HepG2 (cell line): ENCODE data around the gene RASSF4. TPM values are rescaled to one million over a fixed set of nuclear protein-coding genes. Genes with fewer than 3 reads are reported as not detected.
A peak's percentile ranks its signal among the peaks of the same experiment; 100 is the strongest.

ENCODE experiments used
- EP300 ChIP-seq, 3 experiments: sonication (generic) in 1 of 3; formaldehyde crosslinking in 1 of 3; IDR thresholded peaks; 2 replicates each; pipeline versions ENCODE4 v1.5.1 to v1.6.1; 2011 to 2020; ENCODE audit warnings: low read depth in 2 of 3, low read length in 2 of 3, borderline replicate concordance in 1 of 3, improper control_type of control experiment in 1 of 3, mild to moderate bottlenecking in 1 of 3, missing genetic modification reagents in 1 of 3, moderate library complexity in 1 of 3
- GATAD2A ChIP-seq: IDR thresholded peaks from 2 replicates; pipeline ENCODE4 v1.6.1; 2016
- GLI4 ChIP-seq: sonication (generic); formaldehyde crosslinking; IDR thresholded peaks from 2 replicates; pipeline ENCODE4 v1.5.1; 2020; ENCODE audit warnings: missing genetic modification reagents, mild to moderate bottlenecking, moderate library complexity, borderline replicate concordance
- MLX ChIP-seq: IDR thresholded peaks from 2 replicates; pipeline ENCODE4 v1.6.1; 2016
- NCOA2 ChIP-seq: sonication (generic); formaldehyde crosslinking; IDR thresholded peaks from 2 replicates; pipeline ENCODE4 v1.8.0; 2022; ENCODE audit warnings: inconsistent platforms
- NFRKB ChIP-seq: fragments of 450-650 bp; IDR thresholded peaks from 2 replicates; pipeline ENCODE4 v1.6.1; 2017
- RCOR2 ChIP-seq: IDR thresholded peaks from 2 replicates; pipeline ENCODE4 v1.6.1; 2016; ENCODE audit warnings: missing biosample characterization, missing genetic modification reagents
- SAFB2 ChIP-seq: sonication (generic); formaldehyde crosslinking; IDR thresholded peaks from 2 replicates; pipeline ENCODE4 v1.5.1; 2020; ENCODE audit warnings: missing genetic modification reagents, low read depth, mild to moderate bottlenecking, borderline replicate concordance
- TAF1 ChIP-seq: sonication (generic); formaldehyde crosslinking; IDR thresholded peaks from 2 replicates; pipeline ENCODE4 v1.4.0; 2020; ENCODE audit warnings: missing genetic modification reagents
- TRAFD1 ChIP-seq: sonication (generic); formaldehyde crosslinking; IDR thresholded peaks from 2 replicates; pipeline ENCODE4 v1.5.1; 2020; ENCODE audit warnings: missing genetic modification reagents, mild to moderate bottlenecking, borderline replicate concordance
- UBTF ChIP-seq: sonication (generic); formaldehyde crosslinking; IDR thresholded peaks from 2 replicates; pipeline ENCODE4 v1.4.0; 2020; ENCODE audit warnings: mild to moderate bottlenecking, missing genetic modification reagents
- ZBTB43 ChIP-seq: sonication (generic); formaldehyde crosslinking; conservative IDR thresholded peaks from 2 replicates; pipeline ENCODE4 v1.4.0; 2020; ENCODE audit warnings: missing genetic modification reagents
- ZNF12 ChIP-seq: sonication (generic); formaldehyde crosslinking; IDR thresholded peaks from 2 replicates; pipeline ENCODE4 v1.5.0; 2020; ENCODE audit warnings: missing genetic modification reagents
- ZNF484 ChIP-seq: sonication (generic); formaldehyde crosslinking; IDR thresholded peaks from 2 replicates; pipeline ENCODE4 v1.5.1; 2020; ENCODE audit warnings: mild to moderate bottlenecking, low read depth, missing genetic modification reagents, borderline replicate concordance
- ZNF543 ChIP-seq: sonication (generic); formaldehyde crosslinking; IDR thresholded peaks from 2 replicates; pipeline ENCODE4 v1.4.0; 2020; ENCODE audit warnings: mild to moderate bottlenecking, missing genetic modification reagents
- ZNF580 ChIP-seq: IDR thresholded peaks from 2 replicates; pipeline ENCODE4 v1.6.1; 2016; ENCODE audit warnings: low read depth, borderline replicate concordance
- ZNF644 ChIP-seq: IDR thresholded peaks from 2 replicates; pipeline ENCODE4 v1.6.1; 2016; ENCODE audit warnings: low read depth
- ZNF678 ChIP-seq: sonication (generic); formaldehyde crosslinking; IDR thresholded peaks from 2 replicates; pipeline ENCODE4 v1.4.0; 2020; ENCODE audit warnings: mild to moderate bottlenecking, missing genetic modification reagents
- ZNF687 ChIP-seq: sonication (generic); formaldehyde crosslinking; IDR thresholded peaks from 2 replicates; pipeline ENCODE4 v1.5.1; 2020; ENCODE audit warnings: mild to moderate bottlenecking, missing genetic modification reagents, moderate library complexity
- ZNF768 ChIP-seq: sonication (generic); formaldehyde crosslinking; IDR thresholded peaks from 2 replicates; pipeline ENCODE4 v1.4.0; 2020; ENCODE audit warnings: missing genetic modification reagents
- polyA plus RNA-seq, 8 experiments: library from polyadenylated mRNA; depleted of rRNA in 3 of 8; stranded (reverse) in 7 of 8; unstranded in 1 of 8; fragments of >200 nt; fragmentation: Illumina TruSeq in 4 of 8; extraction: Trizol in 4 of 8; gene quantifications; 2 replicates each; pipeline versions ENCODE4 v1.2.1 to v1.2.3, GENCODE V29; 2011 to 2016; ENCODE audit warnings: low read depth in 4 of 8, missing spikeins in 1 of 8, mixed read lengths in 1 of 8; ENCODE audit not compliant: insufficient read depth in 1 of 8
- total RNA-seq, 5 experiments: library from RNA; depleted of rRNA; stranded (reverse); fragments of >200 nt; fragmentation: Illumina TruSeq; extraction: Trizol; gene quantifications; 2 replicates each; pipeline ENCODE4 v1.2.3, GENCODE V29; 2016; ENCODE audit warnings: low read depth in 1 of 5

RASSF4 gene
- total and polyA plus RNA-seq, 2 of the 13 experiments (the other 11 are each of a cell fraction or from before 2014, with no cell fraction given): 34.0 to 51.7 TPM

- TF ChIP-seq TAF1 (CRISPR knock-in tag) (no peak), GATAD2A (CRISPR knock-in tag) (peak; percentile 36; the same call in 1 of the 2 replicates), NCOA2 (CRISPR knock-in tag) (peak; percentile 36; the same call in 1 of the 2 replicates), ZNF687 (CRISPR knock-in tag) (peak; percentile 56), UBTF (0 out of 2 replicates have a peak, but pooled peaks have one; percentile 15), ZNF543 (CRISPR knock-in tag) (no peak), ZNF678 (CRISPR knock-in tag) (no peak), ZBTB43 (CRISPR knock-in tag) (no peak), ZNF12 (CRISPR knock-in tag) (0 out of 2 replicates have a peak, but pooled peaks have one; percentile 12), ZNF768 (CRISPR knock-in tag) (peak; percentile 52; the same call in 1 of the 2 replicates), TRAFD1 (CRISPR knock-in tag) (no peak), SAFB2 (no peak), NFRKB (no peak), GLI4 (CRISPR knock-in tag) (no peak), ZNF580 (CRISPR knock-in tag) (no peak), EP300 (IDR thresholded peaks at IDR 0.05; ENCODE audit: low read depth in 2 of 2, low read length in 2 of 2) (peak in 1 of 2 experiments; percentile 40; a peak in 1 of 4 replicates), EP300 (CRISPR knock-in tag; IDR thresholded peaks at IDR 0.05; ENCODE audit: borderline replicate concordance) (no peak), MLX (CRISPR knock-in tag) (no peak), RCOR2 (CRISPR knock-in tag) (no peak), ZNF484 (CRISPR knock-in tag) (no peak), ZNF644 (CRISPR knock-in tag) (peak; percentile 64; the same call in 1 of the 2 replicates)
Measured at GRCh38 chr10:44927352-44927751, 32.2 kb upstream of the RASSF4 start (continued).
